ENCODE measurements around the gene HOXC4. TPM values are rescaled to one million over a fixed set of nuclear protein-coding genes. Genes with fewer than 3 reads are reported as not detected.

The HOXC4 gene
- total RNA-seq, 1 experiment from 2014 or later = not detected

DNA sequence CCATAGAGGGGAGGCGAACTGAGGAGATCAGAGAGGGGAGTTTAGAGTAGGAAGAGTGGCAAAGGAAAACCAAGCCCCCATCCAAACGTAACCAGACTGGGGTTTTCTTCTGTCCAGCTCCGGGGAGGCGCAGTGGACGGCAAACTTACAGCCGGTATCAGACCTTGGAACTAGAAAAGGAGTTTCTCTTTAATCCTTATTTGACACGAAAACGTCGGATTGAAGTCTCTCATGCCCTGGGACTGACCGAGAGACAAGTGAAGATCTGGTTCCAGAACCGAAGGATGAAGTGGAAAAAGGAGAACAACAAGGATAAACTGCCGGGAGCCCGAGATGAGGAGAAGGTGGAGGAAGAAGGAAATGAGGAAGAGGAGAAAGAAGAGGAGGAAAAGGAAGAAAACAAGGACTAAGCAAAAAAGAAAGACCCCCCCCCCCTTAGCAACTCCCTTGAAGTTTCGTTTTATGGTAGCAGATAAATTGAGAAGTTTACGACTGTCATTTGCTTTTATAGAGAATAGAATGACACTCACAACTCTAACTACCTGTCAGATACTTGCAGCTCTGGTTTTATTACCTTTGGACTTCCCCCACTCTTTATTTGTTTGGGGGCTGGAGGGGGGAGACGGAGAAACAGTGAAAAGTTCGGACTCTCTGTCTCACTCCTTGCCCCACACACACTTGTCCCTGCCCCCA, 42.5 kb upstream of the HOXC4 start:
- Histone ChIP-seq H3K4ac (ENCODE audit: low read depth, low read length) (no peak overlapping the region), H3K79me2 (ENCODE audit: insufficient read depth, low read length) (no peaks in the 10 kb centered on the region), H3K27me3 (ENCODE audit: insufficient read depth, low read length) (peaks cover 94% of the 10 kb centered on the region), H2AK5ac (ENCODE audit: insufficient read length, low read length) (no peak overlapping the region), H3K23me2 (ENCODE audit: insufficient read length, low read depth, low read length, poor library complexity, severe bottlenecking) (no peaks in the 10 kb centered on the region), H3K18ac (ENCODE audit: insufficient read length, low read depth, low read length) (no peak overlapping the region), H2BK12ac (ENCODE audit: insufficient read length, low read depth, low read length) (no peak overlapping the region), H3K79me1 (ENCODE audit: insufficient read depth, low read depth, low read length, poor library complexity, severe bottlenecking) (no peaks in the 10 kb centered on the region), H3K14ac (ENCODE audit: insufficient read depth, low read length) (no peak overlapping the region), H2BK20ac (ENCODE audit: low read depth, low read length, poor library complexity, severe bottlenecking) (no peak overlapping the region), H3K56ac (ENCODE audit: insufficient read length, low read depth, low read length) (no peak overlapping the region), H3T11ph (ENCODE audit: low read length) (no peak overlapping the region), H4K5ac (ENCODE audit: insufficient read length, low read depth, low read length) (no peak overlapping the region), H3K4me2 (ENCODE audit: insufficient read depth, insufficient read length, low read length) (no peak overlapping the region), H2AFZ (ENCODE audit: low read length) (no peak overlapping the region), H3K4me1 (ENCODE audit: insufficient read depth, low read length) (no peaks in the 10 kb centered on the region), H2BK5ac (ENCODE audit: insufficient read length, low read length) (no peak overlapping the region), H4K8ac (replicated peaks; ENCODE audit: insufficient read length, low read depth, low read length) (no peak overlapping the region), H2BK15ac (ENCODE audit: low read depth, low read length) (no peak overlapping the region), H3K23ac (ENCODE audit: insufficient read length, low read depth, low read length) (no peak overlapping the region), H3K27ac (ENCODE audit: insufficient read length, low read depth, low read length) (no peak overlapping the region), H3K9me3 (ENCODE audit: control insufficient read depth, low read depth, low read length) (no peaks in the 10 kb centered on the region), H4K91ac (ENCODE audit: insufficient read length, low read depth, low read length) (no peak overlapping the region), H3K9ac (ENCODE audit: extremely low read depth, insufficient read length, low read length) (no peak overlapping the region), H4K20me1 (ENCODE audit: control insufficient read depth, insufficient read depth, insufficient read length) (no peaks in the 10 kb centered on the region), H2BK120ac (ENCODE audit: low read depth, low read length, poor library complexity, severe bottlenecking) (no peak overlapping the region)
- Mint-ChIP-seq H3K27ac (no peak overlapping the region), H3K9me3 (peaks cover 0 to 2% of the 10 kb centered on the region in 2 experiments; a peak in 2 of 5 replicates), H3K4me1 (peaks cover 6 to 31% of the 10 kb centered on the region in 2 experiments), H3K27me3 (ENCODE audit: low read depth) (peaks cover 100% of the 10 kb centered on the region), H3K4me3 (no peak overlapping the region), H3K36me3 (ENCODE audit: insufficient read depth in 1 of 3, low read depth in 3 of 3) (no peaks in the 10 kb centered on the region)
- no CpG with 5 or more reads among the region's 17 CpGs for WGBS (ENCODE audit: extremely low coverage, insufficient read length, low lambda C conversion rate)
- TF ChIP-seq, protein P1, sequence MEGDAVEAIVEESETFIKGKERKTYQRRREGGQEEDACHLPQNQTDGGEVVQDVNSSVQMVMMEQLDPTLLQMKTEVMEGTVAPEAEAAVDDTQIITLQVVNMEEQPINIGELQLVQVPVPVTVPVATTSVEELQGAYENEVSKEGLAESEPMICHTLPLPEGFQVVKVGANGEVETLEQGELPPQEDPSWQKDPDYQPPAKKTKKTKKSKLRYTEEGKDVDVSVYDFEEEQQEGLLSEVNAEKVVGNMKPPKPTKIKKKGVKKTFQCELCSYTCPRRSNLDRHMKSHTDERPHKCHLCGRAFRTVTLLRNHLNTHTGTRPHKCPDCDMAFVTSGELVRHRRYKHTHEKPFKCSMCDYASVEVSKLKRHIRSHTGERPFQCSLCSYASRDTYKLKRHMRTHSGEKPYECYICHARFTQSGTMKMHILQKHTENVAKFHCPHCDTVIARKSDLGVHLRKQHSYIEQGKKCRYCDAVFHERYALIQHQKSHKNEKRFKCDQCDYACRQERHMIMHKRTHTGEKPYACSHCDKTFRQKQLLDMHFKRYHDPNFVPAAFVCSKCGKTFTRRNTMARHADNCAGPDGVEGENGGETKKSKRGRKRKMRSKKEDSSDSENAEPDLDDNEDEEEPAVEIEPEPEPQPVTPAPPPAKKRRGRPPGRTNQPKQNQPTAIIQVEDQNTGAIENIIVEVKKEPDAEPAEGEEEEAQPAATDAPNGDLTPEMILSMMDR (conservative IDR thresholded peaks at IDR 0.05) = no peak
- no peak for DNase-seq

All from H9 (cell line).